ENCODE data around the gene ADAMTS18.
"Not testable (repeated sequence)": the region's sequence is repeated elsewhere in the genome, so short reads cannot be mapped to it uniquely, and the experiment has no call there.

Gene ADAMTS18

GRCh38 chr16:77276661-77277060 lies 158.2 kb downstream of the ADAMTS18 start:
- Histone ChIP-seq H3K27me3 (ENCODE audit: low read depth, low read length) (peaks cover 14% of the 10 kb centered on the region; the same call in 1 of the 2 replicates), H3K4me3 (ENCODE audit: low read length) (no peak overlapping the region), H4K20me1 (ENCODE audit: insufficient read depth, low read length) (no peaks in the 10 kb centered on the region), H3K9me3 (ENCODE audit: insufficient read depth, low read length) (no peaks in the 10 kb centered on the region), H3K36me3 (replicated peaks; ENCODE audit: low read depth, low read length) (no peaks in the 10 kb centered on the region), H3K4me1 (ENCODE audit: low read length) (no peaks in the 10 kb centered on the region), H2AFZ (ENCODE audit: low read depth, low read length) (no peak overlapping the region), H3K79me2 (ENCODE audit: low read length) (no peaks in the 10 kb centered on the region), H3K27ac (ENCODE audit: low read length) (no peak overlapping the region), H3K4me2 (ENCODE audit: low read length) (no peak overlapping the region), H3K9ac (ENCODE audit: low read length) (no peak overlapping the region)
- TF ChIP-seq EZH2phosphoT487 (IDR thresholded peaks at IDR 0.05; ENCODE audit: low read depth), result no peak
- TF ChIP-seq, protein P1, sequence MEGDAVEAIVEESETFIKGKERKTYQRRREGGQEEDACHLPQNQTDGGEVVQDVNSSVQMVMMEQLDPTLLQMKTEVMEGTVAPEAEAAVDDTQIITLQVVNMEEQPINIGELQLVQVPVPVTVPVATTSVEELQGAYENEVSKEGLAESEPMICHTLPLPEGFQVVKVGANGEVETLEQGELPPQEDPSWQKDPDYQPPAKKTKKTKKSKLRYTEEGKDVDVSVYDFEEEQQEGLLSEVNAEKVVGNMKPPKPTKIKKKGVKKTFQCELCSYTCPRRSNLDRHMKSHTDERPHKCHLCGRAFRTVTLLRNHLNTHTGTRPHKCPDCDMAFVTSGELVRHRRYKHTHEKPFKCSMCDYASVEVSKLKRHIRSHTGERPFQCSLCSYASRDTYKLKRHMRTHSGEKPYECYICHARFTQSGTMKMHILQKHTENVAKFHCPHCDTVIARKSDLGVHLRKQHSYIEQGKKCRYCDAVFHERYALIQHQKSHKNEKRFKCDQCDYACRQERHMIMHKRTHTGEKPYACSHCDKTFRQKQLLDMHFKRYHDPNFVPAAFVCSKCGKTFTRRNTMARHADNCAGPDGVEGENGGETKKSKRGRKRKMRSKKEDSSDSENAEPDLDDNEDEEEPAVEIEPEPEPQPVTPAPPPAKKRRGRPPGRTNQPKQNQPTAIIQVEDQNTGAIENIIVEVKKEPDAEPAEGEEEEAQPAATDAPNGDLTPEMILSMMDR (IDR thresholded peaks at IDR 0.05; ENCODE audit: low read depth, low read length), result no peak

DNA sequence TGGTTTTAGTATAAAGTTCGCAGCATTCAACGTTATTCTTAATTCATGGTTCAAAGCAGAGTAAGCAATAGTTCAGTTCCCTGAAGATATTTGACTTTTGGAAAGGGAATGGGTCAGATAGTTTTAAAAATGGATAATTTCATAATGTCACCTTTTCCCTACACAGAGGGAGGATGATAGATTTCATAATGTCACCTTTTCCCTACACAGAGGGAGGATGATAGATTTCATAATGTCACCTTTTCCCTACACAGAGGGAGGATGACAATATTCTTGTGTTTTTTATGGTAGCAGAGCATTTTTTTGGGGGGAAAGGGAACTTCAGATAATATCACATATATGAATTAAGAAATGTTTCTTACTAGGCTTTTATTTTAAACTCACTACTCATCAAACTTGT lies 159.5 kb downstream of the ADAMTS18 start:
- H3K36me3 ChIP-seq (replicated peaks; ENCODE audit: low read depth, low read length); H3K4me3 ChIP-seq (ENCODE audit: low read length); H2AFZ ChIP-seq (ENCODE audit: low read depth, low read length); H3K9ac ChIP-seq (ENCODE audit: low read length); H3K9me3 ChIP-seq (ENCODE audit: insufficient read depth, low read length); H3K4me1 ChIP-seq (ENCODE audit: low read length); H3K79me2 ChIP-seq (ENCODE audit: low read length); H3K4me2 ChIP-seq (ENCODE audit: low read length); H3K27ac ChIP-seq (ENCODE audit: low read length); H4K20me1 ChIP-seq (ENCODE audit: insufficient read depth, low read length): not testable (repeated sequence)
- H3K27me3 ChIP-seq (ENCODE audit: low read depth, low read length), result peaks cover 10% of the 10 kb centered on the region; the same call in 1 of the 2 replicates

- H3K27ac ChIP-seq (ENCODE audit: low read length), result no peak overlapping the region
- H3K4me3 ChIP-seq (ENCODE audit: low read length), result no peak overlapping the region
- TF ChIP-seq, protein P1 (IDR thresholded peaks at IDR 0.05; ENCODE audit: low read depth, low read length), result no peak
- TF ChIP-seq EZH2phosphoT487 (IDR thresholded peaks at IDR 0.05; ENCODE audit: low read depth), result no peak
- H3K9ac ChIP-seq (ENCODE audit: low read length), result no peak overlapping the region
- H3K4me2 ChIP-seq (ENCODE audit: low read length), result no peak overlapping the region
- no peaks in the 10 kb centered on the region for H4K20me1 ChIP-seq (ENCODE audit: insufficient read depth, low read length)
- H2AFZ ChIP-seq (ENCODE audit: low read depth, low read length), result no peak overlapping the region
- no peaks in the 10 kb centered on the region for H3K4me1 ChIP-seq (ENCODE audit: low read length)
- H3K36me3 ChIP-seq (replicated peaks; ENCODE audit: low read depth, low read length), result no peaks in the 10 kb centered on the region
- no peaks in the 10 kb centered on the region for H3K9me3 ChIP-seq (ENCODE audit: insufficient read depth, low read length)
- H3K27me3 ChIP-seq (ENCODE audit: low read depth, low read length), result peaks cover 10% of the 10 kb centered on the region; the same call in 1 of the 2 replicates
- H3K79me2 ChIP-seq (ENCODE audit: low read length), result no peaks in the 10 kb centered on the region
Observed at GRCh38 chr16:77273815-77274214, 161.0 kb downstream of the ADAMTS18 start.

GRCh38 chr16:77271532-77272426 lies 163.1 kb downstream of the ADAMTS18 start:
- no peak overlapping the region for H3K4me3 ChIP-seq (ENCODE audit: low read length)
- peaks cover 10% of the 10 kb centered on the region; the same call in 1 of the 2 replicates for H3K27me3 ChIP-seq (ENCODE audit: low read depth, low read length)
- no peak overlapping the region for H3K4me2 ChIP-seq (ENCODE audit: low read length)
- H3K79me2 ChIP-seq (ENCODE audit: low read length), result no peaks in the 10 kb centered on the region
- no peaks in the 10 kb centered on the region for H4K20me1 ChIP-seq (ENCODE audit: insufficient read depth, low read length)
- no peak overlapping the region for H3K27ac ChIP-seq (ENCODE audit: low read length)
- no peak overlapping the region for H3K9ac ChIP-seq (ENCODE audit: low read length)
- H3K4me1 ChIP-seq (ENCODE audit: low read length), result no peaks in the 10 kb centered on the region
- TF ChIP-seq, protein P1 (IDR thresholded peaks at IDR 0.05; ENCODE audit: low read depth, low read length), result no peak
- no peak for TF ChIP-seq EZH2phosphoT487 (IDR thresholded peaks at IDR 0.05; ENCODE audit: low read depth)
- H2AFZ ChIP-seq (ENCODE audit: low read depth, low read length), result no peak overlapping the region
- no peaks in the 10 kb centered on the region for H3K36me3 ChIP-seq (replicated peaks; ENCODE audit: low read depth, low read length)
- H3K9me3 ChIP-seq (ENCODE audit: insufficient read depth, low read length), result no peaks in the 10 kb centered on the region

DNA sequence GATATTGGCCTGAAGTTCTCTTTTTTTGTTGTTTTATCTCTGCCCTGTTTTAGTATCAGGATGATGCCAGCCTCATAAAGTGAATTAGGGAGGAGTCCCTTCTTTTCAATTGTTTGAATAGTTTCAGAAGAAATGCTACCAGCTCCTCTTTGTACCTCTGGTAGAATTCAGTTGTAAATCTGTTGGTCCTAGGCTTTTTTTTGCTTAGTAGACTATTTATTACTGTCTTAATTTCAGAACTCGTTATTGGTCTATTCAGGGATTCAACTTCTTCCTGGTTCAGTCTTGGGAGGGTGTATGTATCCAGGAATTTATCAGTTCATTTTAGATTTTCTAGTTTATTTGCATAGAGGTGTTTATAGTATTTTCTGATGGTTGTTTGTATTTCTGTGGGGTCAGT lies 168.6 kb downstream of the ADAMTS18 start:
- not testable (repeated sequence) for H3K4me2 ChIP-seq (ENCODE audit: low read length); H3K4me1 ChIP-seq (ENCODE audit: low read length); H3K9ac ChIP-seq (ENCODE audit: low read length); H3K4me3 ChIP-seq (ENCODE audit: low read length); H2AFZ ChIP-seq (ENCODE audit: low read depth, low read length); H3K27me3 ChIP-seq (ENCODE audit: low read depth, low read length); H4K20me1 ChIP-seq (ENCODE audit: insufficient read depth, low read length); H3K27ac ChIP-seq (ENCODE audit: low read length); H3K36me3 ChIP-seq (replicated peaks; ENCODE audit: low read depth, low read length); H3K79me2 ChIP-seq (ENCODE audit: low read length); H3K9me3 ChIP-seq (ENCODE audit: insufficient read depth, low read length)
